KMS-11 (cell line): ENCODE results near the gene DOCK11.

Source experiments
- H2AFZ ChIP-seq: fragments of 200-600 bp; sonication (generic); 2 replicates; pipeline ENCODE4 v1.6.1; 2016; ENCODE audit warnings: antibody characterized with exemption, mixed run types, low read depth
- H3K27ac ChIP-seq: fragments of 200-600 bp; sonication (generic); 2 replicates; pipeline ENCODE4 v1.6.1; 2016; ENCODE audit warnings: mild to moderate bottlenecking, mixed run types
- H3K27me3 ChIP-seq: fragments of 200-600 bp; sonication (generic); 2 replicates; pipeline ENCODE4 v1.6.1; 2017; ENCODE audit warnings: mild to moderate bottlenecking, low read depth, mixed run types, moderate library complexity; ENCODE audit not compliant: insufficient read depth
- H3K36me3 ChIP-seq: fragments of 200-600 bp; sonication (generic); 2 replicates; pipeline ENCODE4 v1.6.1; 2017; ENCODE audit warnings: mild to moderate bottlenecking, mixed run types; ENCODE audit not compliant: insufficient read depth
- H3K4me1 ChIP-seq: fragments of 200-600 bp; sonication (generic); 2 replicates; pipeline ENCODE4 v1.6.1; 2016; ENCODE audit warnings: mild to moderate bottlenecking, low read depth, mixed run types; ENCODE audit not compliant: poor library complexity, severe bottlenecking
- H3K4me2 ChIP-seq: fragments of 200-600 bp; sonication (generic); 2 replicates; pipeline ENCODE4 v1.7.0; 2016; ENCODE audit warnings: mild to moderate bottlenecking, mixed run types
- H3K4me3 ChIP-seq: fragments of 200-600 bp; sonication (generic); IDR thresholded peaks from 2 replicates; pipeline ENCODE4 v1.6.1; 2017; ENCODE audit warnings: low read depth, low read length, mixed read lengths; ENCODE audit not compliant: insufficient read depth
- H3K79me2 ChIP-seq: fragments of 200-600 bp; sonication (generic); 2 replicates; pipeline ENCODE4 v1.6.1; 2016; ENCODE audit warnings: low read depth, mixed run types; ENCODE audit not compliant: insufficient read depth
- H3K9ac ChIP-seq: fragments of 200-600 bp; sonication (generic); 2 replicates; pipeline ENCODE4 v1.6.1; 2016; ENCODE audit warnings: mild to moderate bottlenecking, mixed run types
- H4K20me1 ChIP-seq: fragments of 200-600 bp; sonication (generic); 2 replicates; pipeline ENCODE4 v1.6.1; 2016; ENCODE audit warnings: mild to moderate bottlenecking, mixed run types; ENCODE audit not compliant: insufficient read depth
- CTCF ChIP-seq: fragments of 200-600 bp; sonication (generic); conservative IDR thresholded peaks from 2 replicates; pipeline ENCODE4 v1.6.1; 2017; ENCODE audit warnings: low read depth, mild to moderate bottlenecking, antibody characterized with exemption, low read length, moderate library complexity, mixed read lengths

The DOCK11 gene

GRCh38 chrX:118503260-118504041 is 7.8 kb downstream of the DOCK11 start:
- no peak for TF ChIP-seq CTCF
- Histone ChIP-seq H3K9ac (no peak overlapping the region), H3K27ac (no peak overlapping the region), H3K36me3 (no peaks in the 10 kb centered on the region), H4K20me1 (no peaks in the 10 kb centered on the region), H3K27me3 (no peaks in the 10 kb centered on the region), H2AFZ (no peak overlapping the region), H3K79me2 (no peaks in the 10 kb centered on the region), H3K4me3 (no peak overlapping the region), H3K4me2 (no peak overlapping the region), H3K4me1 (no peaks in the 10 kb centered on the region)

DNA sequence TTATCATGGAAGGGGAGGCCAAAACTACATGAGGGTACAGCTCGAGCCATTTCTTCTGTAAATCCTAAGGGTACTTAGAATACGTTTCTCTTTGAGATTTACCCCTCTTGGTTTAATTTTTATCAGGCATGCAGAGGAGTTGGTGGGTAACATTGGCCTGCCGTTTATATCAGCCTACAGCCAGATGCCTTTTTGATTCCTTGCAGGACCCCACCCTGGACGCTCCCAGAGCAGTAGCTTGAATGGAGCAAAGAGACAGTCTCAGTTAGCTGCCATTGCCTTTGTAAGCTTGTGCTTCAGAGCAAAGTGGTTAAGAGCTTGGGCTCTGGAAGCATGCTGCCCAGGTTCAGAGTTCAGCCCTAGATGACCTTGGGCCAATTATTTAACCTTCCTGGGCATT is 9.0 kb downstream of the DOCK11 start:
- H3K27me3 ChIP-seq = no peaks in the 10 kb centered on the region
- no peaks in the 10 kb centered on the region for H3K4me1 ChIP-seq
- H3K4me3 ChIP-seq = no peak overlapping the region
- H3K79me2 ChIP-seq = no peaks in the 10 kb centered on the region
- H2AFZ ChIP-seq = no peak overlapping the region
- no peak overlapping the region for H3K9ac ChIP-seq
- no peak overlapping the region for H3K4me2 ChIP-seq
- H4K20me1 ChIP-seq = no peaks in the 10 kb centered on the region
- H3K27ac ChIP-seq = no peak overlapping the region
- H3K36me3 ChIP-seq = no peaks in the 10 kb centered on the region
- no peak for TF ChIP-seq CTCF

GRCh38 chrX:118506805-118507480 is 11.3 kb downstream of the DOCK11 start:
- Histone ChIP-seq H3K36me3 (no peaks in the 10 kb centered on the region), H3K9ac (no peak overlapping the region), H2AFZ (no peak overlapping the region), H3K79me2 (no peaks in the 10 kb centered on the region), H3K4me1 (no peaks in the 10 kb centered on the region), H3K27ac (no peak overlapping the region), H3K27me3 (no peaks in the 10 kb centered on the region), H4K20me1 (no peaks in the 10 kb centered on the region), H3K4me3 (no peak overlapping the region), H3K4me2 (no peak overlapping the region)
- TF ChIP-seq CTCF = no peak

DNA sequence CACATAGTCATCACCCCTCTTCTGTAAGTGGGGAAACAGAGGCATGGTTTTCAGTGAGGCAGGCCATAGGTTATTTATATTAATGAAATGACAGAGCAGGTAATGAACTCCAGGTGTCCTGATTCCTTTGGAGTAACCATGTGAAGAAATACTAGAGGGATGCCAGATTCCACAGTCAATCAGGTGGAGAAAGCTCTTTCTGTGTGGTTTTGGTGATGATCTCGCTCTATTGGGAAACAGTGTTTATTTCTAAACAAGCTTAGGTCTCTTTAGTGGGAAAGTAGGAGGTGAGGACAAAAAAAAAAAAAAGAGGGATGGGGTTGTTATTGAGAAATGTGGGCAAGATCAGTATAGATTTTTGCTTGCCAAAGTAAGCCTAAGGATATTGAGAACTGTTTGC is 12.2 kb downstream of the DOCK11 start:
- Histone ChIP-seq H3K36me3 (no peaks in the 10 kb centered on the region), H3K79me2 (no peaks in the 10 kb centered on the region), H4K20me1 (no peaks in the 10 kb centered on the region), H3K4me3 (no peak overlapping the region), H3K27ac (no peak overlapping the region), H2AFZ (no peak overlapping the region), H3K4me2 (no peak overlapping the region), H3K4me1 (no peaks in the 10 kb centered on the region), H3K9ac (no peak overlapping the region), H3K27me3 (no peaks in the 10 kb centered on the region)
- TF ChIP-seq CTCF = no peak
